AML-193 (cell line): ENCODE data around the gene NFATC3.

ENCODE experiments used
- DNase-seq, 2 experiments: peaks; one replicate each; lab custom pipeline; 2025; lab: John Stamatoyannopoulos, UW

The NFATC3 gene

DNA sequence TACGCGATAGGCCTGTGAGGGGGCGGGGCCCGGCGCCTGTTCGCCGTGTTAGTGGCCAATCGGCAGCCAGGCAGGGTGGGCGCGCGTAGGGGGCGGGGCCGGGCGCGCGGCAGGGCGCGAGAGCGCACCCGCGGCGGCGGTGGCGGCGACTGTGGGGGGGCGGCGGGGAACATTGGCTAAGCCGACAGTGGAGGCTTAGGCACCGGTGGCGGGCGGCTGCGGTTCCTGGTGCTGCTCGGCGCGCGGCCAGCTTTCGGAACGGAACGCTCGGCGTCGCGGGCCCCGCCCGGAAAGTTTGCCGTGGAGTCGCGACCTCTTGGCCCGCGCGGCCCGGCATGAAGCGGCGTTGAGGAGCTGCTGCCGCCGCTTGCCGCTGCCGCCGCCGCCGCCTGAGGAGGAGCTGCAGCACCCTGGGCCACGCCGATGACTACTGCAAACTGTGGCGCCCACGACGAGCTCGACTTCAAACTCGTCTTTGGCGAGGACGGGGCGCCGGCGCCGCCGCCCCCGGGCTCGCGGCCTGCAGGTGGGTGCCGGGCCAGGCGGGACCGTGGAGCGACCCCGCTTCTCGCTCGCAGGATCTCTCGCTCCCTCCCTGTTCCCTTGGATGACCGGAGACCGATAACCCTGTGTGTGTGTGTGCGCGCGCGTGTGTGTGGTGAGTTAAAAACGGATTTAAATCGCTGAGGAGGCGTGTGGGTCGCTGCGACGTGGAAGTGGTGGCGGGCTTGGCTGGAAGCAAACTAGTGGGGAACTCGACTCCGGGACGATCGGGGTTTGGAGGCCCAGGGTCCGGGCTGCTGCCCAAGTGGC, at the start of gene NFATC3:
NFATC3 (plus strand) TSS at position 112 of the 813 bp plus-strand sequence; CDS start at position 424, 312 bp downstream.
- DNase-seq, result peak; percentile 88

DNA sequence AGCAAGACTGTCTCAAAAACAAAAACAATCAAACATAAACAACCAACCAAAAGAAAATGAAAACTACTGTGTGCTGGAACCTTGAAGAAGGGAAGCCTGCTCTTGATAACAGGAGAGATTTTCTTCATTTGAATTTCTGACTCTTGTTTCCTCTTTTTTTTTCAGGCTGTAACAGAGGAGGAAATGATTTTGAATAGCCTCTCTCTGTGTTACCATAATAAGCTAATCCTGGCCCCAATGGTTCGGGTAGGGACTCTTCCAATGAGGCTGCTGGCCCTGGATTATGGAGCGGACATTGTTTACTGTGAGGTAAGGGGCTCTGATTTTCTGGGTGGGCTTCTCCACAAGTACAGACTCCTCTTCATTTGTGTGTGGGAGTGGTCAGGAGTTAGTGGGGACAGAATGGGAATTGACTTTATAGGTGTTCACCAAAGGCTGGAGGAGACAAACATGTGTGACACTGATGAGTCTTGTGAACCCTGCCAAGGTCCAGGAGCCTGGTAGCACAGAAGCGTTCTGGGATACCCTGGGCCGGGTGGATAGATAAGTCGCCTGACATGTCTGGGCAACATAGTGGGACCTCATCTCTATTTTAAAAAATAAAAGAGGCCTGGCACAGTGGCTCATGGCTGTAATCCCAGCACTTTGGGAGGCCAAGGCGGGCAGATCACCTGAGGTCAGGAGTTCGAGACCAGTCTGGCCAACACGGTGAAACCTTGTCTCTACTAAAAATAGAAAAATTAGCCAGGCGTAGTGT, 47.2 kb upstream of the NFATC3 start:
- DNase-seq, result peak; percentile 3 to 8

DNA sequence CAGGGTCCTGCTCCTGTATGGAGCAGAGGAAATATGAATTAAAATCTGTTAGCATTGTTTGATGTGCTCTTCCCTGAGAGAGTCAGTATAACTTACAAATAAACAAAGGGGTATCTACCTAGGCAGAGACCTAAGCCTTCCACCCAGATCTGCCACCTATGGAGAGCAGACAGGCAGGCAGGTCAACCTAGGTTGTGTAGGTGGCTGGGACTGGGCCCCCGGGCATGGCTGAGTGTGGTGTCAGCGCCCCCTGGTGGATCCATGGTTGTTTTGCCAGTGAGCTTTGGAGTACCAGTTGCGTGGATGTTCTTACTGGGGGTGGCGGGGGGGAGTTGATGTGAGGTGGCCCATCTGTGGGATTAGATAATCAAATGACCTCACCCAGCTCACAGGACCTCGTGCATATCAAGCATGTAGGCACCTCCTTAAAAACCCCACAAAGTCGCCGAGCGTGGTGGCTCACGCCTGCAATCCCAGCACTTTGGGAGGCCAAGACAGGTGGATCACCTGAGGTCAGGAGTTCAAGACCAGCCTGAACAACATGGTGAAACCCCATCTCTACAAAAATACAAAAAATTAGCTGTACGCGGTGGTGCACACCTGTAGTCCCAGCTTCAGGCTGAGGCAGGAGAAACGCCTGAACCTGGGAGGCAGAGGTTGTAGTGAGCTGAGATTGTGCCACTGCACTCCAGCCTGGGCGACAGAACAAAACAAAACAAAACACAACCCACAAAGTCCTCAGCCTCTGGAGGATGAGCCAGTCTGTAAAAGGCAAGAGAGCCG, 44.5 kb upstream of the NFATC3 start:
- DNase-seq, result peak; percentile 38 to 62

DNA sequence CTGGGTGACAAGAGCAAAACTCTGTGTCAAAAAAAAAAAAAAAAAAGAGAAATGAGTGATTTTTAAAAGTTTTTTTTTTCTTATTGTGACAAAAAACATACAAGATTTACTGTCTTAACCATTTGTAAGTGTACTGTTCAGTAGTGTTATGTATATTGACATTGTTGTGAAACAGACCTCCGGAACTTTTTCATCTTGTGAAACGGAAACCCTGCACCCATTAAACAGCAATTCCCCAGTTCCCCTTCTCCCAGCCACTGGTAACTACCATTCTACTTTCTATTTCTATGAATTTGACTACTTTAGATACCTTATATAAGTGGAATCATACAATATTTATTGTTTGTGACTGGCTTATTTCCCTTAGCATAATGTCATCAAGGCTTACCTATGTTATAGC, 43.4 kb upstream of the NFATC3 start:
- no peak for DNase-seq

DNA sequence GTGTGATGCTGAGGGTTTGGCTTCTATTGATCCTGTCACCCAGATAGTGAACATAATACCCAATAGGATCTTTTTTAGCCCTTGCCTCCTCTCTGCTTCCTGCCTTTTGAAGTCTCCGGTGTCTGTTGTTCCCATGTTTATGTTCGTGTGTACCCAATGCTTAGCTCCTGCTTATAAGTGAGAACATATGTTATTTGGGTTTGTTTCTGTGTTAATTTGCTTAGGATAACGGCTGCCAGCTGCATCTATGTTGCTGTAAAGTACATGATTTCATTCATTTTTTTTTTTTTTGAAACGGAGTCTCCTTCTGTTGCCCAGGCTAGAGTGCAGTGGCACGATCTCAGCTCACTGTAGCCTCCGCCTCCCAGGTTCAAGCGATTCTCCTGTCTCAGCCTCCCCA, 39.1 kb upstream of the NFATC3 start:
- DNase-seq, result no peak

DNA sequence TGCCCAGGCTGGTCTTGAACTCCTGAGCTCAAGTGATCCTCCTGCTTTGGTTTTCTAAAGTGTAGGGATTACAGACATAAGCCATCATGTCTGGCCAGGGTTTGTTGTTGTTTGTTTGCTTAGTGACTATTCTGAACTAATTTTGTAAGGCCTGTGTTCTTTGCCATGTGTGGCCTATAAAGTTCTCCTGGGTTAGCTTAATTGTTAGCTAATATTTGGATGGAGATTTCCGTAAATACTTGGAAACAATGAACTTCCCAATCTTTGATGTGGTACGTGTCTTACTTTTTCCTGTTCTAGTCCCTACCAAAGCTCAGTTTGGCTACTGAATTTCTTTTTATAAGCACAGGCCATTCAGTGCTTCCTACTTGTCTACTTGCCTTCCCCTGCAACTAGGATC, 37.2 kb upstream of the NFATC3 start:
- DNase-seq, result no peak

DNA sequence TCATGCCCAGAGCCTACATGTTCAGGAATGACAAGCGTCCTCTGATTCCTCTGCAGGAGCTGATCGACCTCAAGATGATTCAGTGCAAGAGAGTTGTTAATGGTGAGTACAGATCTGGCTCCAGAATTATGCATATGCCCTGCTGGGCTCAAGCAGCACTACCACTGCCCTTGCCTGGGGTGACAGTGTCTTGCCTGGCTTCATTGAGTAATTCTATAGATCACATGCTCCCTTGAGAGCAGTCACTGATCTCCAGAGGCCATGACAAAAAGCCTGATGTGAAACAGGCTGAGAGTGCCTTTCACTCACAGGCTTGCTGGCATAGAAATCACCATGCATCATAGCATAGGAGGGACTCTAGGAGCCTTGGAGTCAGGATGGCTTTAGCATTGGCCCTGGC, 35.7 kb upstream of the NFATC3 start:
- peak in 1 of 2 experiments; percentile 9 for DNase-seq

DNA sequence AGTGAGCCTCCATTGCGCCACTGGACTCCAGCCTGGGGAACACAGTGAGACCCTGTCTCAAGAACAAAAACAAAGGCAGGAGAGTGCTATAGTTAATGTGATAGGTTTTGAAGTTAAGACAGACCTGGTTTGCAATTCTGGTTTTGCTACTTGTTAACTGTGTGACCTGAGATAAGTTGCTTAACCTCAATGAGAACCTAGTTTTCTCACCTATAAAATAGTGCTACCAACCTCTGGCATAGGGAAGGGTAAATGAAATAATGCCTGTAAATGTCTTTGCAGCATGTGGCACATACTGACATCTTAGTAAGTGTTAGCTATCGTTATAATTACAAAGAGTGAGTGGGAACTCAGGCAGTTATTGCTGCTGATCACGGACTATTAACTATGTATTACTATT, 29.8 kb upstream of the NFATC3 start:
- no peak for DNase-seq

DNA sequence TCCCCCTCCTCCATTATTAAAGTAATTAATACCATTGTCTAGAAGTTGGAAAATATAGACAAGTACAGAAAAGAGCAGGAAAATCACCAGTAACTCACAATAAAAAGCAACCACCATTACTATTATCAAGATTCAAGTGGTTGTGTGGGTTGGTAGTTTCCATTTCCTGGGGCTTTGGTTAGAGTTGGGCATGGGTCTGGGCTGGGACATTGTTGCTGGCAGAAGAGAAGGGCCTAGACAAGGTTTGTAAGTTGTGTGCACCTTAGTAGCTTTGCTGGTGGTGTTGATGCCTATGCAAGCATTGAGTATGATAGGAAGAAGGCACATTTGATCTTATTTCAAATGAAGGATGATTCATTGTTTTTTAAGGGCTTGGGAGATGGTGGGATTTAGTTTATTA, 25.4 kb upstream of the NFATC3 start:
- no peak for DNase-seq

DNA sequence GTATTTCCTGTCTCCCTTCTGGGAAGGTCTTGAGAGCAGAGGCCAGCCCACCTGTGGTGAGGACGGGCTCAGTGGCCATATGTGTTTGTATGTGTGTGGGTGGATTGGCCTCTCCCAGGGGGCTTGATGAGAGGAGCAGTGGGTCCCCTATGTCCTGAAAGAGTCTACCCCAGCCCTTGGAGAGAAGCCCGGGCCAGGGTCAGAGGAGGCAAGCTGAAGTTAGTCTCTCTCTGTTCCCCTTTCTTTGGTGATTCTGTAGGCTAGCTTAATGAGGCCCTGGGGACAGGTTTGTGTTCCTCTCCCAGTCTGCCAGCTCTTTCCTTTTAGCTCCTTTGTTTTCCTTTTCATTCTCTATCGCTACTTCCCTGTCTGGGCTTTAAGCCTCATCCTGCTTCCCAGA, 23.8 kb upstream of the NFATC3 start:
- DNase-seq, result no peak

DNA sequence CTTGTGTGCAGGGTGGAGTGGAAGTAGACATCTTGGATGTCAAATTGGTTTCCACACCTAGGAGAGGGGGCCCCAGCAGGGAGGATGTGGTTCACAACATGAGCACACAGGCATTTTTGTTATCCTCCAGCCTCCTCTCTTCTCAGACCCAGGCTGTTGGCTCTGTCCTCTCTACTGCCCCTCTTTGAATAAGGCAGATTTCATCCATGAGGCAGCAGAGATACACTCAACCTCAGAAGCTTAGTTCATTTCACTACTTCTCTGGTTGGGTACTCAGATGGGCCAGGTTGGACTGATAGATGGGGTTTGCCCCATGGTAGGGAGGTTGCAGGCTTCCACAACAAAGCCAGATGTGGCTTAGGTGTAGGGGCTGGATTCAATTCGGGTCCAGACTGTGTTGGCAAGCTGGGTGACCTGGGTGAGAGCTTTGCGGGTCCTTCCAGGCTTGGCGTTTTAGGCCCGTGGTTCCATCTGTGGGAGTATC, 22.2 kb upstream of the NFATC3 start:
- no peak for DNase-seq

DNA sequence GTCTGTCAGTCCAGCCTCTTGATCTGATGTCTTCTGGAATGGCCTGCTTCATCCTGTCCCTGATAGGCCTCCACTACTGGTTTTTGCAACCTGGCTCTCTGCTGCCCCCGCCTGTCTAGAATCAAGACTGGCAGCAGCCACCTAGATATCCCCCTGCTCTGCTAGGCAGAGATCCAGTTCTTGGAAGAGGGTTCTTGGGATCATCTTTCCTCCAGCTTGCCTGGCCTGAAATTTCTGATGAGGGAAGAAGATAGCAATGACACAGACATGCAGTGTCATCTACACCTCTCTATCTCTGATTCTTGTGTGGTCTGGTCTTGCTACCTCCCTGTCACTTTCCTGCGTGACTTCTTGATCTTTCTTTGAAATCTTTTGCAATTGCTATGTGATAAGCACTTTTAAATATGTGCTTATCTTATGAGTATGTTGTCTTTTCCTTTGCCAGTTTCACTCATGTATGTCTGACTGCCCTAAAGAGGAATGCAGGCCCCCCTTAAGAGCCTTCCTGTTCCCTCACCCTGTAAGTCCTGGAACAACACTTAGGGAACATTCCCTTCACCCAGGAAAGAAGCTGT, 20.3 kb upstream of the NFATC3 start:
- peak; percentile 63 to 67 for DNase-seq

DNA sequence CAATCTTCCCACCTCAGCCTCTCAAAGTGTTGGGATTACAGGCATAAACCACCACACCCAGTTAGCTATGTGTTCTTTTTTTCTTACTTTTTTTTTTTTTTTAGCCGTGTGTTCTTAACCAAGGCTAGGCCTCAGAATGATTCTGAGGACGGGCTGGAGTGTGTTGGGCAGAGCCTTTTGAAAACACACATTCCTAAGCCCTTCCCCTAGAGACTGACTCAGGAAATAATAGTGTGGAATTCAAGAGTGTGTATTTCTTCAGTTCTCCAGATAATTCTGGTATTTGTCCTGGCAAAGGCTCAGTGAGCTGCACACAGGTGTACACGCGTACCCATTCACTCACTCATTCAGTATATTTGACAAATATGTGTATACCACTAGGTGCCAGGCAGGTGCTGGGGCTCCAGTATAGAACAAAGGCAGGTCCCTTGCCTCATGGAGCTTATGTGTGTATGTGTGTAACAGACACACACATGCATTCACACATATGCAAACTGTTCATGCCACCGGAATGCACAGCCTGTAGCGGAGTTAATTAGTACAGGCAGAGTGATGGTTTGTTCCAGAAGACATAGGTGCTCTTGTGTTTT, 19.4 kb upstream of the NFATC3 start:
- no peak for DNase-seq

DNA sequence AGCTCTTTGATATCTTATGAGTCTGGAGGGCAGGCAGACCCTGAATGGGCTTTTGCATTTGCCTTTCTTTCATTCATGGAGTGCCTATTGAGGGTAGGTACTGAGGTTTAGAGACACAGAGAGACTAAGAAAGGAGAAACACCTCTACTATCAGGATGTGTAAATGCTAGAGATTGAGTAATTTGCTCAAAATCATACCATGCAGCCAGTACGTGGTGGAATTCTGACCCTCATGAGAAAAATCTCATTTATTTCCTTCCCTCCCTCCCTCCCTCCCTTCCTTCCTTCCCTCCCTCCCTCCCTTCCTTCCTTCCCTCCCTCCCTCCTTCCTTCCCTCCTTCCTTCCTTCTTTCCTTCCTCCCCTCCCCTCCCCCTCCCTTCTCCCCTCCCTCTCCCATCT, 18.4 kb upstream of the NFATC3 start:
- no peak for DNase-seq

DNA sequence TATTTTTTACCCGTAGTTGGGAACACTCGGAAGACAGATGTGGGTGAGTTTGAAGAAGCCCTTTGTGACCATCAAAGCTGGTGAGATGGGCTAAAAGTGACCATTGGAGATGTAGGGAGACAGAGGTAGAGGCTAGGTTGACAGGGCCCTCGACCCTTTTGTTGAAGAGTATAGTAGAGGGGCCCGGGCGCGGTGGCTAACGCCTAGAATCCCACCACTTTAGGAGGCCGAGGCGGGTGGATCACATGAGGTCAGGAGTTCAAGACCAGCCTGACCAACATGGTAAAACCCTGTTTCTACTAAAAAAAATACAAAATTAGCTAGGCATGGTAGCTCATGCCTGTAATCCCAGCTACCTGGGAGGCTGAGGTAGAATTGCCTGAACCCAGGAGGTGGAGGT, 16.2 kb upstream of the NFATC3 start:
- DNase-seq, result no peak

DNA sequence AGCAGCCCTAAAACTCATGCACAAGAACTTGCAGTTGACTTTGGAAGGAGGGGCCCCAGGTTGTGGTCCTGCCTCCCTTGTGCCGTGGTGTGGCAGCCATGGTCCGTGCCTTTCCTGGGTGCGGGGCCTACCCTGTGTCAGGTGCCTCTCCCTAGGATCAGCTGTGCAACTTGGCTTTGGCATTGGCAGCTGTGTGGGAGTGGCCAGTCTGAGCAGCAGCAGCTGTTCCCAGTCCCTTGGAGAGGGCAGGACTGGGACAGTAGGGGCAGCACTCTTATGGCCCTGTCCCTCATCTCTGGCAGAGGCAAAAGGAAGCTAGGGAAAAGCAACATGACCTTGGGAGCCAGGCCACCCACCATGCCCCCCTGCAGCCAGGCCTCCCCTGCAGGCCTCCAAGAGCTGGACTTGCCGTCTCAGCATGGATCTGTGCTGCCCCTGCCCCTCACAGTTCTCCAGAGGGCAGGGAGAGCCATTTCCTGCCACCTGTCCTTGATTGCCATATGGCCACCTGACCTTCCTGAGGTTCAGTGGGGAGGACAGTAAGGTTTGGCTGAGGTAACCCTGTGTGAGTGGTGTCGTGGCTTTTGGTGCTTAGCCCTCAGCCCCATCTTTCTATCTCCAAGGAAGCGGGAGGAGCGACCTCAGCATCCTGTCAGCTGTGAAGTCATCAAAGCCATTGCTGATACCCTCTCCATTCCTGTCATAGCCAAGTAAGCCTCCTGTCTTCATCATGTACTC, 15.5 kb upstream of the NFATC3 start:
- no peak for DNase-seq

DNA sequence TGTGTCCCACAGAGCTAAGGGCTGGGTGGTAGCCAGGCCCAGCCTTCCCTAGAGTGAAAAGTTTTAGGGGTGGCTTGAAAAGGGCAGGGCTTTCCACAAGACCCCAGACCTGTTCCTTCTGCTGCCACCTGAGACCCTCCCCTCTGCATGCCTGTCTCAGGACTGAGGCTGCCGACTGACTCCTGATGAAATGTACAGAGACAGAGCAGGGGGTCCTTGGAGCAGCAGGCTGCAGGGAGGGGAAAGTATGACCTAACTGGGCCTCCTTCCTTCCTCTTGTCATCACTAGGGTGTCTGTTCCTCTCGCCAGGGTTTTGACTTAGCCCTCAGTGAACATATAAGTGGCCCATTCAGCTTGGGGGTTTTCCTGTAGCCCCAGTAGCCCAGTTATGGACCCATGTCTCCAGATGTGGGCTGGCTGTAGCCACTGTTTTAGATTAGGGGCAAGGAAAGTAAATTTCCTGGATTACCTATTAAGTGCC, 14.9 kb upstream of the NFATC3 start:
- peak in 1 of 2 experiments; percentile 11 for DNase-seq

DNA sequence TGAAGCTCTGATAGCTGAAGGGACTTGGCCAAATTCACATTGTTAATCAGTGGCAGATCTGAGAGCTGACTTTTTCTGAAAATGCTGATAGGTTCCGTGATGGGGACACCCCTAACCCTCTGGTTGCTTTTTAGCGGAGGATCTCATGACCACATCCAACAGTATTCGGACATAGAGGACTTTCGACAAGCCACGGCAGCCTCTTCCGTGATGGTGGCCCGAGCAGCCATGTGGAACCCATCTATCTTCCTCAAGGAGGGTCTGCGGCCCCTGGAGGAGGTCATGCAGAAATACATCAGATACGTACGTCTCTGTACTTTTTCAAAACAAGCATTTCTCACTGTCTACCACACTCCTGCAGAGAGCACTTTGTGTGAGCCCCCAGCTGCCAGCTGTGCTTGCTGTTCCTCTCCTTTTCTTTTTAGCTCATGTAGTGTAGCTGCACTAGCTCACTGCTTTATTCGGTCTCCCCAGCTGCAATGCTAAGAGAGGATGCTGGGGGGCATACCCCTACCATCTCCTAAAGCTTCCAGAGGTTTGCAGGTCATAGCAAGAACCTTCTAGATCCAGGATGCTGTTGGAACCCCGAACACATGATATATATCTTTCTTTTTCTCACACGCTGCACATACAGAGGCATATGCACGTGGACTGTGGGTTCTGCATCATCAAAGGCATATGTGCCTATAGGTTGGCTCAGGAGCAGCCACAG, 14.2 kb upstream of the NFATC3 start:
- no peak for DNase-seq

DNA sequence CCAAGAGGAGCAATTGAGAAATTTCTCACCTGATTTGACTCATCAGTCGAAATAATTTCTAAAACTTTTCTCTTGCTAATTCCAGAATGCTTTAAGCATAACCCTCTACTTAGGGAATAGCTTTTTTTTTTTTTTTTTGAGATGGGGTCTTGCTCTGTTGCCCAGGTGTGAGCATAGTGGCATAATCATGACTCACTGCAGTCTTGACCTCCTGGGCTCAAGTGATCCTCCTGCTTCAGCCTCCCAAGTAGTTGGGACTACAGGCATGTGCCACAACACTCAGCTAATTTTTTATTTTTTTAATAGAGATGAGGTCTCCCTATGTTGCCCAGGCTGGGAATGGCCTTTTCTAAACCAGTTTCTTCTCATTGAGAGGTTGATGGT, 13.7 kb upstream of the NFATC3 start:
- DNase-seq, result no peak

DNA sequence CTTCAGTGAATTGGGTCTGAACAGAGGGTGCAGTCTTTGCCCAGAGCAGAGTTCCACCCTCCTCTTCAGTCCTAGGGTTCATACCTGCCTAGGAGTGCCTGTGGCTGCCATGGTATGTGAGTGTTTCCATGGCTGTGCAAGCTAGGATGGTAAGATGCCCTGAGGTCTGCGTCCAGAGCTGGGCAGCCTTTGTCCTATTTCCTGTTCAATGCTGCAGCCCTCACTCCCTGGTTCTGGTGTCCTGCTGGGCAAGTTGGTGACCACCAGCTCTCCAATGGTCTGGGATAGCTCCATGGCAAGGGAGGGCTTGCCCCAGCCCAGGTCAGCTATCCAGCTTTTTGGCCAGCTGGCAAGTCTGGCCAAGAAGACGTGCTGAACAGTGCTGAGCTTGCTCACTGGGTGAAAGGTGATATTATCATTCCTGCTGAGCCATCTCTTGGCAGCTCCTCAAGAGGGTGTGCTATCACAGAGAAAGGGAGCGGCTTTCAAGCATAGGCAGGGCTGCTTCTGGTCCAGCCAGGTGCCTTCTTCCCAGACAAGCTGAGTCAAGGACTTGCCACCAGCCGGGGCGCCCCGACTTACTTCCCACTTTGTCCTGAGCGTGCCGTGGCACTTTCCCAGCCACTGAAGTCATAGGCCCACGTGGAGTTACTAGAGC, 13.0 kb upstream of the NFATC3 start:
- DNase-seq, result no peak
